GM18508 (cell line): ENCODE results near the gene TNFSF13.
"Not testable (repeated sequence)": the region's sequence is repeated elsewhere in the genome, so short reads cannot be mapped to it uniquely, and the experiment has no call there.

ENCODE experiments used
- ATAC-seq: cut with Tn5 transposase; IDR thresholded peaks from one replicate; pipeline ENCODE4 v1.9.1; 2021; ENCODE audit warnings: moderate number of reproducible peaks; ENCODE audit not compliant: insufficient read depth, unreplicated experiment

The TNFSF13 gene

GRCh38 chr17:7589204-7589868, 30.8 kb downstream of the TNFSF13 start:
- ATAC-seq: no peak

GRCh38 chr17:7589891-7590691, 31.5 kb downstream of the TNFSF13 start, which contains the start of gene SOX15:
Gene SOX15 (minus strand): TSS chr17:7590094. CDS start chr17:7589676, 418 bp downstream.
- ATAC-seq: no peak

GRCh38 chr17:7590743-7591142, 32.2 kb downstream of the TNFSF13 start:
- no peak for ATAC-seq

GRCh38 chr17:7591596-7591995, 33.0 kb downstream of the TNFSF13 start:
- ATAC-seq: no peak

GRCh38 chr17:7592422-7593021, 34.0 kb downstream of the TNFSF13 start:
- no peak for ATAC-seq

GRCh38 chr17:7593296-7593695, 34.7 kb downstream of the TNFSF13 start:
- no peak for ATAC-seq

GRCh38 chr17:7597561-7597960, 39.0 kb downstream of the TNFSF13 start:
- ATAC-seq: not testable (repeated sequence)

GRCh38 chr17:7606280-7606679, 47.7 kb downstream of the TNFSF13 start:
- ATAC-seq: no peak

- no peak for ATAC-seq
Measured at GRCh38 chr17:7610641-7611040, 52.1 kb downstream of the TNFSF13 start.
